Upper lobe of left lung (tissue), 4 donors: ENCODE data around the gene PAK4.
A peak's percentile ranks its signal among the peaks of the same experiment; 100 is the strongest.

Source experiments
- EP300 ChIP-seq, 4 donors: sonication (generic); formaldehyde crosslinking; IDR thresholded peaks; one replicate each; pipeline ENCODE4 v1.5.1; 2017; ENCODE audit warnings: antibody characterized with exemption in 4 of 4, control low read depth in 2 of 4
- TF ChIP-seq, protein P1 (sequence below), 6 experiments: fragments of 450-650 bp in 4 of 6; fragments of 200-600 bp in 2 of 6; sonication (generic) in 2 of 6; IDR thresholded peaks; one replicate each; pipeline ENCODE4 v1.5.1; 2016 to 2019; ENCODE audit warnings: antibody characterized with exemption in 6 of 6

DNA sequence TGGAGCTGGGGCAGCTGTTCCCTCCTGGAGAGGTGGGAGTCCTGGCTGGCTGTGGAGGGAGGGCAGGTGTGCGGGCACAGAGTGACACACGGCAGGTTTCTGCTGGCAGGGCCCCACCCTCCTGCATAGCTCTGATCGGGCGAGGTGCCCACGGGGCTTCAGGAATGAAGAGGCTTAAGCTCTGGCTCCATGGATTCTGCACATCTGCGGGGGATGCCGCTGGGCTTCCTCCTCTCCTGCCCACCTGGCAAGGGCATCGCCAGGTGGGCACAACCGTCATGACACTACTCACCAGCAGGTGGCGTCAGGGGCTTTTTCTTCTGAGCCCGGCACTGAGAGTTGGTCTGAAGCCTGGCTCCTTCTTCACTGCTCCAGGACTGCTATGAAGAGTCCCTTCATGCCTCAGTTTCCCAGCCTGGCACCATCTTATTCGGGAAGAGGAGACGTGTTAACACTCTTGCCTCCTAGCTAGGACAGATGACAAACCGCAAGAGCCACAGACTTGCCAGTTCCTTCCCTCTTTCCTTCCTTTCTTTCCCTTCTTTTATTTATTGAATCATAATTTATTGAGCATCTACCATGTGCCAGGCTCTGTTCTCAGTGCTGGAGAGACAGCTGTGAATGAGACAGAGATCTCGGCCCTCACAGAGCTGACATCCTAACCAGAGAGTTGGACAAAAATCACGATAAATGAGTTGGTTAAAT lies 15.2 kb upstream of the PAK4 start:
- TF ChIP-seq, protein P1, sequence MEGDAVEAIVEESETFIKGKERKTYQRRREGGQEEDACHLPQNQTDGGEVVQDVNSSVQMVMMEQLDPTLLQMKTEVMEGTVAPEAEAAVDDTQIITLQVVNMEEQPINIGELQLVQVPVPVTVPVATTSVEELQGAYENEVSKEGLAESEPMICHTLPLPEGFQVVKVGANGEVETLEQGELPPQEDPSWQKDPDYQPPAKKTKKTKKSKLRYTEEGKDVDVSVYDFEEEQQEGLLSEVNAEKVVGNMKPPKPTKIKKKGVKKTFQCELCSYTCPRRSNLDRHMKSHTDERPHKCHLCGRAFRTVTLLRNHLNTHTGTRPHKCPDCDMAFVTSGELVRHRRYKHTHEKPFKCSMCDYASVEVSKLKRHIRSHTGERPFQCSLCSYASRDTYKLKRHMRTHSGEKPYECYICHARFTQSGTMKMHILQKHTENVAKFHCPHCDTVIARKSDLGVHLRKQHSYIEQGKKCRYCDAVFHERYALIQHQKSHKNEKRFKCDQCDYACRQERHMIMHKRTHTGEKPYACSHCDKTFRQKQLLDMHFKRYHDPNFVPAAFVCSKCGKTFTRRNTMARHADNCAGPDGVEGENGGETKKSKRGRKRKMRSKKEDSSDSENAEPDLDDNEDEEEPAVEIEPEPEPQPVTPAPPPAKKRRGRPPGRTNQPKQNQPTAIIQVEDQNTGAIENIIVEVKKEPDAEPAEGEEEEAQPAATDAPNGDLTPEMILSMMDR (IDR thresholded peaks at IDR 0.05), result peak; percentile 68 to 88 (median 79)
- TF ChIP-seq EP300 (IDR thresholded peaks at IDR 0.05), result no peak
